ENCODE data around the gene MBLAC1. TPM values are rescaled to one million over a fixed set of nuclear protein-coding genes. Genes with fewer than 3 reads are reported as not detected.
A peak's percentile ranks its signal among the peaks of the same experiment; 100 is the strongest.

MBLAC1 gene
- total and polyA plus RNA-seq, 9 of the 15 experiments (the other 6 are each of a cell fraction or from before 2014, with no cell fraction given) = 0.03 to 3.1 (median 0.52) TPM

- TF ChIP-seq EP300 (IDR thresholded peaks at IDR 0.05; ENCODE audit: low read length) (peak; percentile 39; the same call in 1 of the 2 replicates), PHB2 (IDR thresholded peaks at IDR 0.05; ENCODE audit: low read depth) (no peak), ETV1 (tag; conservative IDR thresholded peaks at IDR 0.05; ENCODE audit: low read depth) (peak; percentile 95; the same call in 1 of the 2 replicates), ARID1B (IDR thresholded peaks at IDR 0.05) (0 out of 2 replicates have a peak, but pooled peaks have one; percentile 32), GTF2F1 (IDR thresholded peaks at IDR 0.05; ENCODE audit: low read depth, low read length) (no peak), FOXP4 (CRISPR knock-in tag; IDR thresholded peaks at IDR 0.05; ENCODE audit: borderline replicate concordance) (no peak; the same call in 1 of the 2 replicates), ZSCAN29 (IDR thresholded peaks at IDR 0.05) (no peak), ZNF184 (CRISPR knock-in tag; IDR thresholded peaks at IDR 0.05) (no peak), HOXB6 (CRISPR knock-in tag; IDR thresholded peaks at IDR 0.05; ENCODE audit: borderline replicate concordance) (no peak), SOX6 (IDR thresholded peaks at IDR 0.05) (peak; percentile 17; the same call in 1 of the 2 replicates), HMGN3 (IDR thresholded peaks at IDR 0.05; ENCODE audit: borderline replicate concordance, extremely low read depth, insufficient read length, low read depth, low read length) (peak; percentile 82), HDAC8 (tag; IDR thresholded peaks at IDR 0.05) (no peak), CCAR2 (IDR thresholded peaks at IDR 0.05; ENCODE audit: low read depth, low read length) (no peak), SP2 (IDR thresholded peaks at IDR 0.05; ENCODE audit: extremely low read depth, low read depth, low read length, poor library complexity, severe bottlenecking) (peak; percentile 48), SMAD4 (CRISPR knock-in tag; conservative IDR thresholded peaks at IDR 0.05) (peak; percentile 72; the same call in 1 of the 2 replicates), ZNF57 (CRISPR knock-in tag; IDR thresholded peaks at IDR 0.05) (no peak), KDM2B (CRISPR knock-in tag; IDR thresholded peaks at IDR 0.05) (peak; percentile 16; the same call in 1 of the 2 replicates)
- TF ChIP-seq, protein P1, sequence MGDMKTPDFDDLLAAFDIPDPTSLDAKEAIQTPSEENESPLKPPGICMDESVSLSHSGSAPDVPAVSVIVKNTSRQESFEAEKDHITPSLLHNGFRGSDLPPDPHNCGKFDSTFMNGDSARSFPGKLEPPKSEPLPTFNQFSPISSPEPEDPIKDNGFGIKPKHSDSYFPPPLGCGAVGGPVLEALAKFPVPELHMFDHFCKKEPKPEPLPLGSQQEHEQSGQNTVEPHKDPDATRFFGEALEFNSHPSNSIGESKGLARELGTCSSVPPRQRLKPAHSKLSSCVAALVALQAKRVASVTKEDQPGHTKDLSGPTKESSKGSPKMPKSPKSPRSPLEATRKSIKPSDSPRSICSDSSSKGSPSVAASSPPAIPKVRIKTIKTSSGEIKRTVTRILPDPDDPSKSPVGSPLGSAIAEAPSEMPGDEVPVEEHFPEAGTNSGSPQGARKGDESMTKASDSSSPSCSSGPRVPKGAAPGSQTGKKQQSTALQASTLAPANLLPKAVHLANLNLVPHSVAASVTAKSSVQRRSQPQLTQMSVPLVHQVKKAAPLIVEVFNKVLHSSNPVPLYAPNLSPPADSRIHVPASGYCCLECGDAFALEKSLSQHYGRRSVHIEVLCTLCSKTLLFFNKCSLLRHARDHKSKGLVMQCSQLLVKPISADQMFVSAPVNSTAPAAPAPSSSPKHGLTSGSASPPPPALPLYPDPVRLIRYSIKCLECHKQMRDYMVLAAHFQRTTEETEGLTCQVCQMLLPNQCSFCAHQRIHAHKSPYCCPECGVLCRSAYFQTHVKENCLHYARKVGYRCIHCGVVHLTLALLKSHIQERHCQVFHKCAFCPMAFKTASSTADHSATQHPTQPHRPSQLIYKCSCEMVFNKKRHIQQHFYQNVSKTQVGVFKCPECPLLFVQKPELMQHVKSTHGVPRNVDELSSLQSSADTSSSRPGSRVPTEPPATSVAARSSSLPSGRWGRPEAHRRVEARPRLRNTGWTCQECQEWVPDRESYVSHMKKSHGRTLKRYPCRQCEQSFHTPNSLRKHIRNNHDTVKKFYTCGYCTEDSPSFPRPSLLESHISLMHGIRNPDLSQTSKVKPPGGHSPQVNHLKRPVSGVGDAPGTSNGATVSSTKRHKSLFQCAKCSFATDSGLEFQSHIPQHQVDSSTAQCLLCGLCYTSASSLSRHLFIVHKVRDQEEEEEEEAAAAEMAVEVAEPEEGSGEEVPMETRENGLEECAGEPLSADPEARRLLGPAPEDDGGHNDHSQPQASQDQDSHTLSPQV (IDR thresholded peaks at IDR 0.05) = 0 out of 2 replicates have a peak, but pooled peaks have one; percentile 13
- TF ChIP-seq, protein P2, sequence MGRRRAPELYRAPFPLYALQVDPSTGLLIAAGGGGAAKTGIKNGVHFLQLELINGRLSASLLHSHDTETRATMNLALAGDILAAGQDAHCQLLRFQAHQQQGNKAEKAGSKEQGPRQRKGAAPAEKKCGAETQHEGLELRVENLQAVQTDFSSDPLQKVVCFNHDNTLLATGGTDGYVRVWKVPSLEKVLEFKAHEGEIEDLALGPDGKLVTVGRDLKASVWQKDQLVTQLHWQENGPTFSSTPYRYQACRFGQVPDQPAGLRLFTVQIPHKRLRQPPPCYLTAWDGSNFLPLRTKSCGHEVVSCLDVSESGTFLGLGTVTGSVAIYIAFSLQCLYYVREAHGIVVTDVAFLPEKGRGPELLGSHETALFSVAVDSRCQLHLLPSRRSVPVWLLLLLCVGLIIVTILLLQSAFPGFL (CRISPR knock-in tag; IDR thresholded peaks at IDR 0.05) = no peak
- TF ChIP-seq, protein P3, sequence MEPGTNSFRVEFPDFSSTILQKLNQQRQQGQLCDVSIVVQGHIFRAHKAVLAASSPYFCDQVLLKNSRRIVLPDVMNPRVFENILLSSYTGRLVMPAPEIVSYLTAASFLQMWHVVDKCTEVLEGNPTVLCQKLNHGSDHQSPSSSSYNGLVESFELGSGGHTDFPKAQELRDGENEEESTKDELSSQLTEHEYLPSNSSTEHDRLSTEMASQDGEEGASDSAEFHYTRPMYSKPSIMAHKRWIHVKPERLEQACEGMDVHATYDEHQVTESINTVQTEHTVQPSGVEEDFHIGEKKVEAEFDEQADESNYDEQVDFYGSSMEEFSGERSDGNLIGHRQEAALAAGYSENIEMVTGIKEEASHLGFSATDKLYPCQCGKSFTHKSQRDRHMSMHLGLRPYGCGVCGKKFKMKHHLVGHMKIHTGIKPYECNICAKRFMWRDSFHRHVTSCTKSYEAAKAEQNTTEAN (CRISPR knock-in tag; IDR thresholded peaks at IDR 0.05) = no peak
These were observed 26.2 kb upstream of the MBLAC1 start (continued) for GRCh38 chr7:100100420-100101015.
